MM.1S (cell line): Measurements from ENCODE around the gene MPHOSPH9.

ENCODE experiments used
- CTCF ChIP-seq: fragments of 300-600 bp; sonication (generic); IDR thresholded peaks from 2 replicates; pipeline ENCODE4 v1.5.1; 2016; ENCODE audit warnings: antibody characterized with exemption, low read length, mixed read lengths
- EZH2 ChIP-seq: fragments of 300-600 bp; sonication (generic); optimal IDR thresholded peaks from 2 replicates; pipeline ENCODE3; 2017; ENCODE audit warnings: low read depth, mild to moderate bottlenecking, antibody characterized with exemption, low read length, mixed read lengths

- TF ChIP-seq CTCF, result no peak
- no peak for TF ChIP-seq EZH2
Measured at GRCh38 chr12:123142921-123143735, 89.8 kb downstream of the MPHOSPH9 start.
